ENCODE measurements around the gene RSPO4.
A peak's percentile ranks its signal among the peaks of the same experiment; 100 is the strongest.

RSPO4 gene

DNA sequence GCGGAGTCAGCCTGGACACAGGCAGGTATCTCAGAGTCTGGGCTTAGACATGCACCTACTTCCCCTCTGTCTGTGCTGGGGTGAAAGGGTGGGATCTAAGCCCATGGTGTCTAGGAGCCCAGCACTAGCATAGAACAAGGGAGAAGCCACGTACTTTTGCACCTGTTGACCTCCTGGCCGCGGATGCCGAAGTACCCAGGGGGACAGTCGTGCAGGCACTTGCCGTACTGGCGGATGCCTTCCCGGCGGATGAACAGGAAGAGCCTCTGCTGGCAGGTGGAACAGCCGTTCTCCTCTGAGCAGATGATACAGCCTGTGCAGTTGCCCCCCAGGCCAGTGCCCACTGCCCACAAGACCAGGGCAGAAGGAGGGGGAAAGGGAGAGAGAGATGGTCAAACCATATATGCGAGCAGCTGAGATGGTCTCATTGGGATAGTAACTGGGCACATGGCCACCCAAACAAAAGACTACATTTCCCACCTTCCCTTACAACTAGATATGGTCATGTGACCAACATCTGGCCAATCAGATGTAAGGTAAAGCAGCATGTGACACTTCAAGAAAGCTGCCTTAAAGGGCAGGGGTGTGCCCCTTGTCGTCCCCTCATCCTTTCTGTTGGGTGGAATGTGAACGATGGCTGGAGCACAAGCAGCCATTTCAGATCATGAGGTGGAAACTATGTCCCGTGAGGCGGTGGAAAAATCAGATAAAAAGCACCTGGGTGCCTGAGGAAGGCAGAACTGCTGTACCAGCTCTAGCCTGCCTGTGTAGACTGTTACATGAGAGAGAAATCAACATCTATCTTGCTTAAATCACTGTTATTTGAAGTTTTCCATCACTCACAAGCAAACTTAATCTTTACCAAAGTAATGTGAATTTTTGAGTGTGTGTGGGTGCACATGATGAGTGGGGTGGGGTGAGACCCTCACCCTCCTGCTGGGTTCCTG, 34.0 kb downstream of the RSPO4 start:
- DNase-seq: peak; percentile 72

DNA sequence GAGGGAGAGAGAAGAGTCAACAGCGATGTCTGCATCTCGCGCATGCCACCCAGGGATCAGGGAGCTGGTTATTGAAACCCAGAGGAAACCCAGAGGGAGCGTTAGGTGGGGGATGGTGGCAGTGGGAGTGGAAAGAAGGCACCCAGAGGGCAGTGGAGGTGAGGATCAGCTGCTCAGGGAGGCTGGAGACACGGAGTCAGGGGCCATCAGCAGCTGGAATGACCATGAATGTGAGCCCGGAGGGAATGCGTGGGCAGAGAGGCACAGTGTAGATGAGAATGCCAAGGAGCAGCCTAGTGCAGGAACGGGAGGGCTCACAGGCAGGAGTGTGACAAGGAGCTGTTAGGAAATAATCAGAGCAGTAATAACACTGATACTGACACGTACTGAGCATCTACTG, 36.2 kb downstream of the RSPO4 start:
- no peak for DNase-seq

DNA sequence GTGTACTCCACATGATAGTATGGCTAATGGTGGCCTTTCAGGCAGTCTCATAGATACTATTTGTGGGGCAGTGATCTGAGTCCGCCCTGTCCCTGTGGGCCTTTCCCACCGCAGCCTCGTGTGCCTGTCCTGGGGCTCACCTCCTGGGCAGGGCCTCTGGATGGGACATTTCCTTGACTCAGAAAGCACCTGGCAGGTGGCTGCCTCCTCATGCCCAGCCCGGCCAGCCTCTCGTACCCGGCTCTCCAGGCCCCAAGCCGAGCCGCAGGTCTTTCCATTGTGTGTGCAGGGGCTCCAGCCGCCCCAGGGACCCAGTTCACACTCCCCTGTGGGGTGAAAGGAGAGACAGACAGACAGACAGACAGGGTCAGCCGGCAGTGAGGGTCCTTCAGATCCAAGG, 38.3 kb downstream of the RSPO4 start:
- no peak for DNase-seq

DNA sequence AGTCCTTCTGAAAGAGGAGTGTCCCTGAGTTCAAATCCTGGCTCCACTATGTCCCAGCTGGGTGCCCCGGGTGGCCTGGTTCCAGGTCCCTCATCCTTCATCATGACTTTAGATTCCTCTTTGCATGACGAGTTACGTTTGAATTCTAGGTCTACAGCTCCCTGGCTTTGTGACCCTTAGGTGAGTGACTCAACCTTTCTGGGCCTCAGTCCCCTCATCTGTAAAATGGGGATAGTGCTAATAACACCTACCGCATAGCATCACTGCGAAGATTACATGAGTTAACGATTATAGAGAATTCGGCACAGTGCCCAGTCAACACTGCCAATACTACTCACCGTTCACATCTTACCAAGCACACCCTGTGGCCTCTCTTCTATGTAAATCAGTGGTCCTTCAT, 39.4 kb downstream of the RSPO4 start:
- DNase-seq: no peak

DNA sequence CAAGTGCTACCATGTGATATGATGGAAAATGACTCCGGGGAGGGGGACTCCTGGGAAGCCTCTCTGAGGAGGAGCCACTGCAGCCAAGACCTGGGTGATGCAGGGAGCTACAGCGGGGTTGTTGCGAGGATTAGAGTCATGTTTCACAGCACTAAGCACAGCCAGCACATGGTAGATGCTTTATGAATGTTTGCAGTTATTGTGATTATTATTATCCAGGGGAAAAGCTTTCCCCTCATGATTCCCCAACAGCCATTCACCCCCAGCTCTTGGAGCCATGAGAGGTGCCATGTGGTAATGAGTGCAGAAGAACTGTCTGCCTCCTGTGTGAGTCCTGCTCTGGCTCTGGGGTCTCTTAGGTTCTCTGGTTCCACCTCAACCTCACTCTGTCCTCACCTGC, 39.9 kb downstream of the RSPO4 start:
- no peak for DNase-seq

DNA sequence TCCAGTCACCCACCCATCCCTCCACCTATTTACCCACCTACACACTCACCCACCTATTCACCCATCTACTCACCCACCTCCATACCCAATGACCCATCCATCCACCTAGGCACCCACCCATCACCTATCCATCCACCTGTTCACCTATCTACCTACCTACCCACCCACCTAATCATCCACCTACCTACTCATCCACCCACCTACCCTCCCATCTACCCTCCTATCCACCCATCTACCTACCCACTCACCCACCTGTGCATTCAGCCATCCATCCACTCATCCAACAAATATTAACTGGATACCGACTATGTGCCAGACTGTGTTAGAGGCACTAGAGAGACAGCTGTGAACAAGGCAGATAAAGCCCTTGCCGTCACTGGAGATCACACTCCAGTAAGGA, 40.3 kb downstream of the RSPO4 start:
- DNase-seq: no peak

DNA sequence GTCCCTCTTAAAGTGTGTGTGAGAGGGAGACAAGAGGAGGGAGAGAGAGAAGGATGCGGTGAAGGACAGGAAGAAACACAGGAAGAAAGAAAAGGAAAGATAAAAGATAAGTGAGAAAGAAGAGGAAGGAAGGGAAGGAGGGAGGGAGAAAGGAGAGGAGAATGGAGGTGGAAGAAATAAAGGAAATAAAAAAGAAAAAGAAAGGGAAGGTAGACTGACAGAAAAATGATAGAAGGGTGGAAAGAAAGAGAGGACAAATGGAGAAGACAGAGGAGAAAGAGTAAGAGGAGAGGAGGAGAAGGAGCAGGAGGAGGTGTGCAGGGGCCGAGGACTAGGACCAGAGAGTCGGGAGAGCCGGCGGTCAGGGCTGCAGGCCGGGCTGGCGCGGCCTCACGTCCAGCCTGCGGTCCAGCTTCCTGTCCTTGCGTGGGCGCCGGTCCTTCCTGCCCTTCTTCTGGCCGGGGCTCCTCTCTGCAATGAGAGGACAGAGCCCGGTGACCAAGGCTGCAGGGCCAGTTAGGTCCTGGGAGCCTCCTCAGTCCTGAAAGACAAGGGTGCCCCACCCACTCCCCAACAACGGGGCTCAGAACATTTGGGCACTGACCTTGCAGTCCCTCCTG, 42.0 kb downstream of the RSPO4 start:
- DNase-seq: no peak

DNA sequence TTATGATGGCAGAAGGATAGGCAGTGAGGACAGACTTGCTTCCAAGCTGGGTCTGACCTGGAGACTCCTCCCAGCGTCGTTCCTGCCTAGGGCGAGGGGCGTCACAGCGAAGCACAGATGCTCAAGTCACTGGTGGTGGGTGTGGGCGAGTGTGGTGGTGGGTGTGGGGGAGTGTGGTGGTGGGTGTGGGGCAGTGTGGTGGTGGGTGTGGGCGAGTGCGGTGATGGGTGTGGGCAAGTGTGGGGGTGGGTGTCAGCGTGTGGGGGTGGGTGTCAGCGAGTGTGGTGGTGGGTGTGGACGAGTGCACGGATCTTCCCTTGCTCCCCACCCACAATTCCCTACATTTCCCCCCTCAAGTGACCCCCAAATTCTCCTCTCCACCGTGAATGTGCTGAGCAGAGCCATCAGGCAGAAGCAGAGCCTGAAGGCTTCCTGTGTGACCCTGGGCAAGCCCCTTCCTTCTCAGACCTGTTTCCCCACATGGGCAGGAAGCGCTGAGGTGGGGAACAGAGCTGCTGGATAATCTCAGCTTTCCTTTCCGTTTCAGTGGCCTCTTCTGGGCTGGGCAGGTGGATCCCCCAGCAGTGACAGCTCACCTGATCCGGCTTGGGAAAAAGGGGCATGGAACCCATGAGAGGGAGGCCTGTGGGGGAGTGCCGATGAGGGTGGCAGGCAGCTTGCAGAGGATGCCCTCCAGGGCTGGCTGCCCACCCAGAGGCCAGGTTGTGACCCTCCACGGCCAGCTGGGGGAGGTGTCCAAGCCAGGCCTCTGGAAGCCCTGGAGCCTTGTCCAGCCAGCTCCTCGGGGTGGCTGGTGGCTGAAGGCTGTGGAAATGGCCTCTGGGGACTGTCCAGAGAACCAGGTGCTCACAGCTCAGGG, 42.9 kb downstream of the RSPO4 start:
- no peak for DNase-seq

DNA sequence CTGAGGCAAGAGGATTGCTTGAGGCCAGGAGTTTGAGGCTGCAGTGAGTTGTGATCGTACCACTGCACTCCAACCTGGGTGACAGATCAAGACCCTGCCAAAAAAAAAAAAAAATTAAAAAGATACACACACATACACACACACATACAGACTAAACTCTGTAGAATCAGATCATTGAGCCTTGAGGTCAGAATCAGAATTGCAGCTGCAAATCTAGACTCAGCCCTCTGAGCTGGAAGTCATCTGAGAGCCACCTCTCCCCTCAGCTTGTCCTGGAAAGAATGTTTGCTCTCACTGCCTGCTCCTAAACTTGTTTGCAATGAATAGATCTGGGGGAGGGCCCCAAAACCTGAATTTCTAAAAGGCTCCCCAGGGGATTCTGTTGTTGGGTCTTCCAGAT, 44.6 kb downstream of the RSPO4 start:
- no peak for DNase-seq

DNA sequence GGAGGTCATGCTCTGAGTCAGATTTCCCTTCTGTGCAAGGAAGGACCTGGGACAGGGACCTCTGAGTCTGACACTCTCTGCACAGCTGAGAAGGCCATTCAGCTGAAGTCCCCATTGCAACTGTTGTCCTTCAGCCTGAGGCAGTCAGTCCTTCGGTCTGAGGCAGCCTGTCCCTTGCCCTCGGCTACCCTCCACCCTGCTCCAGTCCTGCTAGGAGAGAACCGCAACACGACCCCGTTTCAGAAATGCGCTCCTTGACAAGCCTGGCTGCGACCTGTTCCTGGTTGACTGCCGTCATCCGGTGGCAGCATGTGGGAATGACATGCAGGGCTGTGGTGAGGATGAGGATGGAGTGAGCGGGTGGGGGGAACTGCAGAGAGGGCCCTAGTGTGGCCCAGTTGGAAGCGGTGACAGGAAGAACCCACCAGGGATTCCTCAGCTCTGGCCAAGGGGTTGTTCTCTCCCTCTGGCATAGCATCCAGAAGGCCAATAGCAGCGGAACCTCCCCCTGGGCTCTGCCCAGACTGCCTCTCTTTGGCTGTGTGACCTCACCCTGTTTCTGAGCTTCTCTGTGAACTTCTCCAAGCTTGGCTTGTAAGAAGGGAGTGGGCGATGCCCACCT, 45.7 kb downstream of the RSPO4 start:
- DNase-seq: peak; percentile 71

DNA sequence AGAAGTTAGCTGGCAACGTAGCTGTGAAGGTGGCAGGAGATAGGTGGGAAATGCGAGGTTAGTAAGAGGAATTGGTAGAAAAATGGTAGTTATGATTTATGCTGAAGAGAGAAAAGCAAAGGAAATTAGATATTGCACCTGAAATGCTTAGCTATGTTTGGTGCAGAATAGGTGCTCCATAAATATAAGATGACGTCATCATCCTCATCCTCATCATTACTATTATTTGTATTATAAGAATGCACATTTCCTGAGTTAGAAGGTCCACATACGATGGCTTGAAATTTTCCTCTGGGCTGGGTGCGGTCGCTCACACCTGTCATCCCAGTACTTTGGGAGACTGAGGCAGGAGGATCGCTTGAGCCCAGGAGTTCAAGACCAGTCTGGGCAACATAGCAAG, 46.5 kb downstream of the RSPO4 start:
- no peak for DNase-seq

DNA sequence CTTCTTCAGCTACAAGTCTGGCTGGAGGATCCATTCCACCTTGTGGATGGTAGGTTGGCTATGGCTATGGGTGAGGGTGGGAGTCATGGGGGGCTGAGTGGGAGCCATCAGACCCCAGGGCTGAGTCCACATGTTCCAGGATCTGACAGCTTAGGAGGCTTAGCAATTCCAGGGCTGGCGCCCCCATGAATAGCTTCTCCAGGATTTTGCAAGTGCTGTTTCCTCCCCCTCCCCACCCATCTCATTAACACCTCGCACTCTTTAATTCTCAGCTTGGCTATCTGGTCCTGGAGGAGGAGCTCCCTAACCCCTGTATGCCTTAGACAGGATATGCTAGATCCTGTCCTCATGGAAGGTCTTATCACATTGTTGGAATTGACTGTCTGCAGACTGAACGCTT, 47.0 kb downstream of the RSPO4 start:
- DNase-seq: no peak

DNA sequence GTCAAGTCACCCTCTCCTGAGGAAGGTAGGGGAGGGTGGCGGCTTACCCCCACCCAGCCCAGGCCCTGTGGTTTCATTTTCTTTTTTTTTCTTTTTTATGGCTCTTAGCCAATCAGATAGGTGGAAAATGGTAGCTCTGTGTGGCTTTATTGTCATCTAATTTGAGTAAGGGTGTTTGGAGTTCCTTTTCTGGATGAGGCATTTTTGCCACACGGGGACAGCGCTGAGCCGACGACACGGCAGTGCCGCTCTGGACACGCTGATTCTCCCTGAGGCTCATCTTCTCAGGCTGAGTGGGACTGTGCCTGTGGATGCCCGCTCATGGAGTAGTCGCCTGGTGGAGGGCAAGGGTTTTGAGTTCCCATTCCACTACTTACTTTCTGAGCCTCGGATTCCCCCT, 48.4 kb downstream of the RSPO4 start:
- peak; percentile 13 for DNase-seq

DNA sequence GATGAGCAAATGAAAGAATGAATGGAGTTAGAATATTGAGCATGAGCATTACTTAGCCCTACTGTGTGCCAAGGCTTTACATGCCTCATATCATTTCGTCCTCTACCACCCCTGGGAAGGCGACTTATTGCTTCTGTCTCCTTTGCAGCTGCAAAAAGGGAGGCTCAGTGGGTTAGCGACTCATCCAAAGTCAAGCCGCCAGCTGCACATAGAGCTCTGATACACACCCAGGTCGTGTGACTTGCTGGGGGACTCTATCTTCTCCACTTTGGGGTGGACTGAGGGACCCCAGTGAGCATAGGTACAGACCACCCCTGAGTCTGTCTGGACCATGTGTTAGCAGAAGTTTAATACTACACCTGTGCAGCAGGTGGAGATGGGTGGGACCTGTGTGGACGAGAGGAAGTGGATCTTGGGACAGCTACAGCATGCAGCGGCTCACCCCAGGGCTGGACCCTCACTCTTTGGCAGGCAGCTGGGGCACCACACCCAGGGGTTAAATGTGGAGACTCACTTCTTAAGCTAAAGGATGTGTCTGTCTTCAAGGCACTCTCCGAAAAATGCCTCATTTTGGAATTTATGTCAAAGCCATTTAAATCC, 49.8 kb downstream of the RSPO4 start:
- DNase-seq: no peak

DNA sequence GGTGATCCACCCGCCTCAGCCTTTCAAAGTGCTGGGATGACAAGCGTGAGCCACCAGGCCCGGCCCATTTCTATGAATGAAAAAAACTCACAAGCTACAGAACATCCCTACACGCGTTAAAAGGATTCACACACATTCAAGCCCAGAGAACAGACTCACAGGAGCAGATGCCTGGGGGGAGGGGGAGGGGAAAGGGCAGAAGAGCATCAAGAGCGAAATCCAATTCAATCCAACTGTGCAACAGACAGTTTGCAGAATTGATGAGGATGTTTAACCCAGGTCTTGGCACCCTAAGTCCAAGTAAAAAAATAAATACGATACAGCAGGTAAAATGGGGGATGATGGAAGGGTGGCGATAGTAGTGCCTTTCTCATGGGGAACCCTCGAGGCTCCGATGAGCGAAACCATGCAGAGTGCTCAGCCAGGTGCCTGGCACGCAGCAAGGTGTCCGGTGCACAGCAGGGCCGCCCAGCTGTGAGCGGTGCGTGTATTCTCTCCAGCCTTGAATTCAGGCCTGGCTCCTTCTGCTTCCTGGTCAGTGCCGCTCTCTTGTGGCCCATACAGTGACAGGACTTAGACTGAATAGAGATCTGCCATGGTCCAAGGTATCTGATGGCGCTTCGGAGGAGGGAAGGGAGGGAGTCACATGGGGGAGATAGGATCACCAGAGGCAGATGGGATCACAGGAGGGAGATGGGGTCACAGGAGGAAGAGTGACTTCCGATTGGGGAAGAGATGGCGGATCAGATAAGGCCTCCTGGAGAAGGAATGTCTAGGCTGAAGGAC, 50.5 kb downstream of the RSPO4 start:
- DNase-seq: no peak

DNA sequence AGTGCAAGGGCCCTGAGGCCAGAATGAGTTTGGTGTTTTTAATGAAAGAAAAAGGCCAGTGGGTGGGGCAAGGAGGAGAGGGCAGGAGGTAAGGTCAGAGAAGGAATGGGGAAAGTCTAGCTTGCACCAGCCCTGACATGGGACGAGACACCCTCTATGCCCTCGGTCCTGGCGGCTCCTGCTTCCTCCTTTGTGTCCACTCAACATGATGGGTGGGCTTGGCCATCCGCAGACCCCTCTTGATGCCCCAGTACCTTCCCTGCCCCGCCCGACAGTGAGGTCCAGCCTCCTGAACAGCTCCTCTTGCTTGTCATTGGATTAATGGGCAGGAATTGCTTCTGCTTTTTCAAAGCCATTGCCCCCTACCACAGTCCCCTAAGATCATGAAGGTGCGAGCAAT, 52.4 kb downstream of the RSPO4 start:
- DNase-seq: no peak

DNA sequence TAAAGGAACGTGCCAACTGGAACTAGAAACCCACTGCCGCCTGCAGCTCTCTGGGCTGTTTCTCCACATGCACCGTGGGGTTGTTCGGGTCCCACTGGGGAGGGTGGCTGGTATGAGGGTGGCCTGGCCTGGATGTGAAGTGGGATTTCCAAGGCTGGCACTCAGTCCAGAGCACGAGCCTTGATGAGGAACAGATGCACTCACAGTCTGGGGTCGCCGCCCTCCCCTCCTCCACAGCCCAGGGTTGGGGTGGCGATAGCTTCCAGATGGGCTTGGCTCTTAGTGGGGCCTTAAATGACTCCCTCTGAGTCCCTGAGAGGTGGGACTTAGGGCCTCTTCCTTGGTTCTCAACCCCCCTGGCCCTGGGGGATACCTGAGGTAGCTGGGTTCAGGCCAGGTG, 55.3 kb downstream of the RSPO4 start:
- no peak for DNase-seq

DNA sequence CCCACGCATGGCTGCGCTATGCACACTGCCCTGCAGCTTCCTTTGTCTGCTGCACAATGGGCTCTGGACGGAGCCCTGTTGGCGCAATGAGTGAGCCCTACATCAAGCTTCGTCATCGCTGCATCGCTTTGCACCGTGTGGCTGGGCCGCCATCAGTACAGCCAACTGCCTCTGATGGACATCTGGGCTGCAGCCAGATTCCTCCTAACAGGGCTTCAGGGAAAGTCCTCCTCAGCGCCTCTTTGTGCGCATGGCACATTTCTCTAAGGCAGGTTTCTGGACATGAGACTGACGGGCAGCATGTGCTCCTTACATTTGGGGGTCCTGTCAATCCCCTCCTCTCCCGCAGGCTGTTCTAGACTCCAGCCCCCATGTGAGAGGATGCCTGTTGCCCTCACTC, 56.3 kb downstream of the RSPO4 start:
- no peak for DNase-seq

DNA sequence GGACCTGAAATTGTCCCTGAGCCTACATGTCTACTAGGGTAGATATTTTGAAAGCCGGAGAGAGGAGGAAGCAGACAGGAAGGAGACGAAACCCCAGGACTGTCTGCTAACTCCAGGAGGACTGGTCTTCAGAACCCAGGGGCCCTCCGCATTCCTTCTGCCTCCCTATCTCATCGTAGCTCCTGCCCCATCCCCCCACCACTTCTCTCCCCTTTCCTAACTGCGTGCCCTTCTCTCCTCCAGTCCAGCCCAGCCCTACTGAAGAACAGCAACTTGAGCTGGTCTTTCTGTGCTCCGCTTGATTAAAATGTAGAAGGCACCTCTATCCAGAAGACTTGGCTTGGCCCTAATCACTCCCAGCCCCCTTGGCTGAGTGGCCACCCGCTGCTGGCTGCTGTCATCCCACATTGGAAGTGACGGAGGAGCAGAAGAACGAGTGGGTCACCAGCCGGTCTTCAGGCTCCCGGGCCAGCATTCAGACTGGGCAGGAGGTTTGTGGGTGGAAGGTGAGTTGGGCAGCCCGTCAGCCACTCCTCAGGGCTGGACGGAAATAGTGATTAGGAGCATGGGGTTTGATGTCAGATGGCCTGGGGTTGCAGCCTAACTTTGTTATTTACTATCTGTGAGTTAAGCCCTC, 57.2 kb downstream of the RSPO4 start:
- DNase-seq: no peak

DNA sequence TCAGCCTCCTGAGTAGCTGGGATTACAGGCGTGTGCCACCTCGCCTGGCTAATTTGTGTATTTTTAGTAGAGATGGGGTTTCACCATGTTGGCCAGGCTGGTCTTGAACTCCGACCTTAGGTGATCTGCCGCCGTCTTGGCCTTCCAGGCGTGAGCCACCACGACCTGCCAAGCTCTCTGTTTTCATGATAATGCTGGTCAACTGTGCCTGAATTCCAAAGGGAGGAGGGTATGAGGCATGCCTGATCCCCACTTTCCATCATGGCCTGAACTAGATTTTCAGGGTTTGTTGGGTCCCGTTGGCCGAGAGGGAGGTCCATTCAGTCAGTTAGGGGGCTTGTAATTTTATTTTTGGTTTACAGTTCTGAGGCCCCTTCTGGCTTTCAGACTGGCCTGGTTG, 58.0 kb downstream of the RSPO4 start:
- DNase-seq: no peak

DNA sequence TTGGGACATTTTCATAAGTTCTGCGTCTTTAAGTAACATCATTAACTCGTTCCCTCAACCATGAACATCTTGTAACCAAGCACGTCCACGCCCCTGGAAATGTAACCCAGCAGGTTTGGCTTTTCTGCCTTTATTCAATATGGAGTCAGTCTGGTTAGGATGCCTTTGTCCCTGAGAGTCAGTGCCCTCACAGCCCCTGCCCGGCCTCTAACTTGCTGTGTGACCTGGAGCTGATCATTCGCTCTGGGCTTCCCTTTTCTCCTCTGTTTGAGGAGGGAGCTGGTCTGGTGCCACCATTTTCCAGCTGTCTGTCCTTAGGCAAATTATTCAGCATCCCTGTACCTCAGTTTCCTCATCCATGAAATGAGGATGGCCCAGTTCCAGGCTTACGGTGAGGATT, 59.5 kb downstream of the RSPO4 start:
- no peak for DNase-seq

All from hematopoietic multipotent progenitor cell treated with erythropoietin and hydrocortisone succinate and interleukin-3 and kit ligand, for 8 days (in vitro differentiated cells).